ENCODE results near the gene ZFP36.

ZFP36 gene

DNA sequence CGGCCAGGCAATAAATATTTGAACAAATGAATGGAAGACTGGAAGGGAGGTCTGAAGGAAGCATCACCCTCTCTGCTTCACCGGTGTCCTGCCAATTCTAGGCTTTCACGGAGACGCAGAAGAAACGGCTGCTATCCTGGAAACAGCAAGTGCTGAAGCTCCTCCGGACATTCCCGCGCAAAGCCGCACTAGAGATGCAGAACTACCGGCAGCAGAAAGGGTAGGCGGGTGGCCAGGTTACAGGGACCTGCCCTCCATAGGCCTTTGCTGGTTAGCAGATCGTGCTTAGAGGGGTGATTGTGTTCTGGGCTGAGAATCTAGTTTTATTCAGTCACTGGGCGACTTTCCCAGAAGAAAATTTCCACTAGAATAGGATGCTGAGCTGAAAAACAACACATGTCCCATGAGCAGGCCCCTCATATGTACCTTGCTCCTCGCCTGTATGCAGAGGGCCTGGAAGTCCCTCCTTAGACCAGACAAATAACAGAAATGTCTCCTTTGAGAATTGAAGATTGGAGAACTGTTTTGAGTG, 26.7 kb upstream of the ZFP36 start:
- TF ChIP-seq, protein P1, sequence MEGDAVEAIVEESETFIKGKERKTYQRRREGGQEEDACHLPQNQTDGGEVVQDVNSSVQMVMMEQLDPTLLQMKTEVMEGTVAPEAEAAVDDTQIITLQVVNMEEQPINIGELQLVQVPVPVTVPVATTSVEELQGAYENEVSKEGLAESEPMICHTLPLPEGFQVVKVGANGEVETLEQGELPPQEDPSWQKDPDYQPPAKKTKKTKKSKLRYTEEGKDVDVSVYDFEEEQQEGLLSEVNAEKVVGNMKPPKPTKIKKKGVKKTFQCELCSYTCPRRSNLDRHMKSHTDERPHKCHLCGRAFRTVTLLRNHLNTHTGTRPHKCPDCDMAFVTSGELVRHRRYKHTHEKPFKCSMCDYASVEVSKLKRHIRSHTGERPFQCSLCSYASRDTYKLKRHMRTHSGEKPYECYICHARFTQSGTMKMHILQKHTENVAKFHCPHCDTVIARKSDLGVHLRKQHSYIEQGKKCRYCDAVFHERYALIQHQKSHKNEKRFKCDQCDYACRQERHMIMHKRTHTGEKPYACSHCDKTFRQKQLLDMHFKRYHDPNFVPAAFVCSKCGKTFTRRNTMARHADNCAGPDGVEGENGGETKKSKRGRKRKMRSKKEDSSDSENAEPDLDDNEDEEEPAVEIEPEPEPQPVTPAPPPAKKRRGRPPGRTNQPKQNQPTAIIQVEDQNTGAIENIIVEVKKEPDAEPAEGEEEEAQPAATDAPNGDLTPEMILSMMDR (IDR thresholded peaks at IDR 0.05; ENCODE audit: low read depth, low read length): no peak
- H3K4me3 ChIP-seq (ENCODE audit: low read depth, low read length): no peak overlapping the region

DNA sequence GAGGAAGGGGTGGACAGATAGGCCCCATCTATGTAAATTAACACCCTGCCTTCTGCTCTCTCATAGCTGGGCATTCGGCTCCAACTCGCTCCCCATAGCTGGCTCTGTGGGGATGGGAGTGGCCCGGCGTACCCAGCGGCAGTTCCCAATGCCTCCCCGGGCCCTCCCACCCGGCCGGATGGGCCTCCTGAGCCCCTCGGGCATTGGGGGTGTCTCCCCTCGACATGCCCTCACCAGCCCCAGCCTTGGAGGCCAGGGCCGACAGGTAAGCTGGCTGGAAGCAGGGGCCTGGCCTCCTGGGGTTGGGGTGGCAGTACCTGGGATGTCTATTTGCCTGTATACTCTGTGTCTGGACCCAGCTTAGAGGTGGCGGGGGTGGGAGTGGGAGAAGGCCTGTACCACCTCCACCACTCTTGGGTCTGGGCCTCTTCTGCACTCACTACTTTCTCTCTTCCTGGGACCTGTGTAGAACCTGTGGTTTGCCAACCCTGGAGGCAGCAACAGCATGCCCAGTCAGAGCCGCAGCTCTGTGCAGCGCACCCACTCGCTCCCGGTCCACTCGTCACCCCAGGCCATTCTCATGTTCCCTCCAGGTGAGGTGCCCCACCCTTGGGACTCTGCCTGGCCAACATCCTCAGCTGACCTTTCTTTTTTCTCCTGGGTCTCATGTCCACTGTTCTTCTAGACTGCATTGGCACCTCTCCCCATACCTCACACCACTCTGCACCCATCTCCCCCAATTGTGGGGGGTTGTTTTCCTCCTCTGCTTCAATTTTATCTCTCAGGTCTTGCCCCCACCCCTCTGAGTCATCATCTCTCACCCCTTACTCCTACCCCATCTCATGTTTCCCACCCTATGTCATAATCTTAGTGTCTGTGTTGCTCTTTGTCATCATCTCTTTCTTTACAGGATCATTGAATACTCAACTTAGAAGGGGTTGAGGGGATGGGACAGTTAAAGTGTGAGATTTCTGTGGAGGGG, 25.8 kb upstream of the ZFP36 start:
- H3K4me3 ChIP-seq (ENCODE audit: low read depth, low read length): no peak overlapping the region
- TF ChIP-seq, protein P1 (IDR thresholded peaks at IDR 0.05; ENCODE audit: low read depth, low read length): no peak

DNA sequence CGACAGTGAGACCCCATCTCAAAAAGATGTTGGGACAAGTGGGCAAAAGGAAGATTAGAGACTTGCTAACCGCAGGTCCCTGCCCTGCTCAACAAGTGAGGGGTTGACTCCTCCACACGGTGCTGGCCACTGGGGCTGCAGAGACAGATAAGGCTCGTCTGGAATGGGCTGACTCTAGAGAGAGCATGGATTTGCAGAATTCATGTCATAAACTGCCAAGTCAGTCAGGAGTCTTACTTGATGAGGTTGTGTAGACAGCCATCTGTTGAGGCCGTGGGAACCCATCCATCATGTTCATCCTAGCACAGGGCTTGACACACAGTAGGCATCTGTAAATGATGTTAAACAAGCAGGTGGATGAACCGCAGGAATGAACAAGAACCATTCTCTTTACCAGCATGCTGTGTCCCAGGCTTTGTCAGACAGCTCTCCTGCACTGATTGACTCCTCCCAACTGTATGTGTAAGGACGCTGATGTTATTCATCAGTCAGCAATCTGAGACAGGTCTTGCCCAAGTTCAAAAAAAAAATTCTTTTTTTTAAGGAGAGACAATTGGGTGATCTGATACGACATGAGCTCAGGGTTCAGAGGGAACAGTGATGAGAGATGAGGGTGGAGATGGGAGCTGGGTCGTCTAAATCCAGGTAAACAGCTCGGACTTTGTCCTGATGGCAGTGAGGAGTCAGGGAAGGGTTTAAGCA, 24.6 kb upstream of the ZFP36 start:
- TF ChIP-seq, protein P1 (IDR thresholded peaks at IDR 0.05; ENCODE audit: low read depth, low read length): no peak
- no peak overlapping the region for H3K4me3 ChIP-seq (ENCODE audit: low read depth, low read length)

DNA sequence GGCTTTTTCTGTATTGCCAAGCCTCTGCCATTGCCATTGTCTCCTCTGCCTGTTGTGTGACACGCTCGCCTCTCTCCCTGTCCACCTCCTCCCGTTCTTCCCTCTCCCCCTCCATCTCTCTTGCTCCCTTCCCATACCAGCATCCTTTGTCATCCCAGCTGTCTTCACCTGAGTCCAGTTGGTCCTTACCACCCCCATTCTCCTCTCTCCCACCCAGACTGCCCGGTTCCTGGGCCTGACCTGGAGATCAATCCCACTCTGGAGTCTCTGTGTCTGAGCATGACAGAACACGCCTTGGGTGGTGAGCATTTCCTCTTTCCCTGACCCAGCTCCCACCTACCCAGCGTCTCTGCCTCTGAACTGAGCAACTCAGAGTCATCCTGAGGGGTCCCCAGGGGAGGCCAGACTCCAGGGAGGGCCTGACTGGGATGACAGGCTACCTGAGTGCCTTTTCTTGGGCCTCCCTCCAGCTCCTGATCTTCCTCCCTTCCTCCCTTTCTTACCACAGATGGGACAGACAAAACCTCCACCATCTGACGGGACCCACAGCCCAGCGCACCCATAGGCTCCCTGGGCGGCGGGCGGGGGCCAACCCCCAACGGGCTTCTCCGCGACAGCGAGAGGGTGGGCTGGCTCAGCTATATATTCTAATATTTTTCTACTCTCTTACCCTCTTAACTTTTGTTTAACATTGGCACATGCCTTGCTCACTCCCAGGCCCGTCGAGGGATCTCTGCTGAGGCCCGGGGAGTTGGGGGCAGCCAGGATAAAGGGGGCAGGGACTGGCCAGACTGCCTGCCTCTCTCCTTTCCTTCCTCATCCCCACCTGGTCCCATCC, 23.4 kb upstream of the ZFP36 start:
- TF ChIP-seq, protein P1 (IDR thresholded peaks at IDR 0.05; ENCODE audit: low read depth, low read length): no peak
- no peak overlapping the region for H3K4me3 ChIP-seq (ENCODE audit: low read depth, low read length)

DNA sequence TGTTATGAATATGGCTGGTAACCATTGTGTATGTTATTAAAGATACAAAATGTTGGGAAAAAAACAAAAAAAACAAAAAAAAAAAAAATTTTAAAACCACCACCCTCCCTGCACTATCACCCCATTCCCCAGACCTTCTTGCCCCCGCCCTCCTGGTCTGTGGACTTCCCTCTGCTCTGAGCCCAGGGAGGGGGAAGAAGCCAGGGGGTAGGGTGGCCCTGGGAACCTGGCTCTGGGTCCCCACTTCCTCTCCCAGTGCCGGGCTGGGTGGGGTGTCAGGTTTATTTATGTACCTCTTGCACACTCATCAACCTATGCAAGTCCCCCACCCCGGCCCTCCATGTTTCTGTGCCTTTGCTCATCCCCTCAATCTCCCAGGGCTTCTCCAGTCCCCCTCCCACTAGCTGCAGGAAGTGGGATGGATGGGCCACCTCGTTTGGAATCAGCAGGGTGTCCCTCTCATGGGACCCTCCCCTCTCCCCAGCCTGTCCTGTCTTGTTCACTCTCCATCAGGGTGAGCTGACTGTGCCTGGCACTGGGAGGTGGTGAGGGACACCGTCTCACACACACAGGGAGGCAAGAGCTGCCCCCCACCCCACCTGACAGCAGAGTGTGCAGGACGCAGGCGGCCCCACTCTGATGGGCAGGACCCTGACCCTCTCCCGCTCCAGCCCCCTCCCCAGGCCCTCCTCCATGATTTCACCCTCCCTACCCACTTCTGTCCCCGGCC, 21.6 kb upstream of the ZFP36 start:
- TF ChIP-seq, protein P1 (IDR thresholded peaks at IDR 0.05; ENCODE audit: low read depth, low read length): no peak
- H3K4me3 ChIP-seq (ENCODE audit: low read depth, low read length): no peak overlapping the region

DNA sequence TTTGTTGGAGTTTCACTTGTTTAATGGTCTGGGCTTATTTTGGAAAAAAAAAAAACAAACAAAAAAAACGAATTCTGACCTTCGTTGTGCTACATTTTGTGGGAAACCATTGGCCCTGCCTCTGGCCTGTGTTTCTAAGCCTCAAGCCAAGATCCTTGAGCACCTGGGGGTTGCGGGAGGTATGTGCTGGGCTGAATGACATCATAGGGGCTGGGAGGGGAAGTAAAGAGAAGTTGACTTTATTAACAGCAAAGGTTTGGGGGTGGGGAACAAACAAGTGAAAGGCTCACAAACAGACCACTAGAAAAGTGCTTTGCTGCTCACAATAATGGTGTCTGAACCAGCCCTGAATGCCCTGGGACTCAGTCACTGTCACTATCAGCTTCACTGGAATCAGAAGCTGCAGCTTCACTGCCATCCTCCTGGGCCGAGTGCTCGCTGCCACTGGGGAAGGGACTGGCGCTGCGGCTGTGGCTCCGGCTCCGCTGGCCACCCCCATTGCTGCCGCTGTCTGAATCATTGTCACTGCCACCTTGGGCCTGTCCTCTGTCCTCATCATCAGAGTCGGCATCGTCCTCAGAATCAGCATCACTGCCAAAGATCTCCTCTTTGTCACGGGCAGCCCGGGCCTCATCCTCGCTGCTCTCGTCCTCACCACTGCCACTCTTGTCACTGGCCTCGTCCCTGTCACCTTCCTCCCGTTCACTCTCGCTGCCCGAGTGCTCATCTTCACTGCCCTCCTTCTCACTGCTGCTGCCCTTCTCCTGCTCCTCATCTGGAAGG, 20.8 kb upstream of the ZFP36 start:
- TF ChIP-seq, protein P1 (IDR thresholded peaks at IDR 0.05; ENCODE audit: low read depth, low read length): no peak
- H3K4me3 ChIP-seq (ENCODE audit: low read depth, low read length): no peak overlapping the region
